ENCODE data around the gene MED27.

- TF ChIP-seq CTCF (conservative IDR thresholded peaks at IDR 0.05 in 1 of 2, IDR thresholded peaks at IDR 0.05 in 1 of 2; ENCODE audit: low read depth in 1 of 2, low read length in 2 of 2): no peak
- no peak for TF ChIP-seq EZH2 (IDR thresholded peaks at IDR 0.05; ENCODE audit: low read length, missing control alignments)
Measured at GRCh38 chr9:132008184-132008803, 71.4 kb downstream of the MED27 start.
